ENCODE data around the gene MPC1. TPM values are rescaled to one million over a fixed set of nuclear protein-coding genes. Genes with fewer than 3 reads are reported as not detected.

The MPC1 gene
- total RNA-seq, 2 experiments from 2014 or later, result 23.0 to 24.1 TPM

- H3K4me1 Mint-ChIP-seq, result no peaks in the 10 kb centered on the region
- peaks cover 3% of the 10 kb centered on the region for H3K27me3 Mint-ChIP-seq
- POLR2A ChIA-PET, result interaction anchor here (1.0 kb wide), 1 partner anchor 20 kb away, joined by 4 read pairs; no protein-coding TSS in a partner anchor
- CTCF ChIA-PET, result interaction anchor here (1.4 kb wide), 1 partner anchor 64 kb away, joined by 4 read pairs; no protein-coding TSS in a partner anchor
- peaks cover 4% of the 10 kb centered on the region for H3K36me3 Mint-ChIP-seq (ENCODE audit: low read depth)
- no peak for DNase-seq
- no peak overlapping the region for H3K27ac Mint-ChIP-seq
- H3K4me3 Mint-ChIP-seq, result no peak overlapping the region
- no peaks in the 10 kb centered on the region for H3K9me3 Mint-ChIP-seq
These were observed 65.2 kb downstream of the MPC1 start for GRCh38 chr6:166317261-166318212.

GRCh38 chr6:166315436-166315835 lies 67.3 kb downstream of the MPC1 start:
- Mint-ChIP-seq H3K27ac (no peak overlapping the region), H3K4me3 (no peak overlapping the region)
- CTCF ChIA-PET, result no interaction called here

More at GRCh38 chr6:166315436-166315835, 67.3 kb downstream of the MPC1 start:
- DNase-seq, result no peak
- Mint-ChIP-seq H3K27me3 (peaks cover 3% of the 10 kb centered on the region), H3K4me1 (no peaks in the 10 kb centered on the region), H3K36me3 (ENCODE audit: low read depth) (no peaks in the 10 kb centered on the region), H3K9me3 (no peaks in the 10 kb centered on the region)
- POLR2A ChIA-PET, result no interaction called here

Other genes with a start within 250 kb of the MPC1 start
- not detected for gene TBXT, start 215.1 kb downstream of the MPC1 start, total RNA-seq
- not detected for gene PRR18, start 74.5 kb downstream of the MPC1 start, total RNA-seq
- gene SFT2D1, start 40.4 kb downstream of the MPC1 start, total RNA-seq, result 10 to 100 TPM; 70.0 to 72.0 TPM
- gene RAMACL, start 203.7 kb upstream of the MPC1 start, total RNA-seq, result under 1 TPM in 1 of 2 experiments, not detected in 1; 0.23 TPM
- 1 to 10 TPM; 6.3 to 6.5 TPM for gene RPS6KA2, start 244.3 kb upstream of the MPC1 start, total RNA-seq